ENCODE data around the gene EBNA1BP2.

Gene EBNA1BP2

DNA sequence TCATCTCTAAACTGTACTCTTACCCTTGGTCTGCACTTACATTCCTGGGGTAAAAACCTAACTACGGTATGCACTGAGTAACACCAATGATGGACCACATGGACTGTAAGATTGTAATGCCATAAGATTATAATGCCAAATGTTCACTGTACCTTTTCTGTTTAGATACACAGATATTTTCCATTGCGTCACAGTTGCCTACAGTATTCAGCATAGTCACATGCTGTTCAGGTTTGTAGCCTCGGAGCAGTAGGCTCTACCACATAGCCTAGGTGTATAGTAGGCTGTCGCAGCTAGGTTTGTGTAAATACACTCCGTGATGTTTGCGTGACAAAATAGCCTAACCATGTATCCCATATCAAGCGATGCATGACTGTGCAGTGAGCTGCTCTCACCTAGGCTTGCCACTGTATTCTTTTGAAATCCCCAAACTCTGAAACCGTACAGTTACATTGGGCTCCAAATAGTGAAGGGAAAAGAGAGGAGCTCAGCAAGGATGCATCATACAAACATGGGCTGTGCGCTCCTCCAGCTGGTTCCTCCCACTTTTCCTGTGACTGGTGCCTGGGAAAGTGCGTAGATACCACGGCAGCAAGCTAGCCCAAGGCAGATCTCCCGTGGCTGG lies 35.3 kb upstream of the EBNA1BP2 start:
- Histone ChIP-seq H3K36me3 (no peaks in the 10 kb centered on the region), H3K4me3 (ENCODE audit: low read depth, low read length) (no peak overlapping the region), H3K9me3 (no peaks in the 10 kb centered on the region), H3K27me3 (no peaks in the 10 kb centered on the region), H3K4me1 (no peaks in the 10 kb centered on the region)
- TF ChIP-seq, protein P1, sequence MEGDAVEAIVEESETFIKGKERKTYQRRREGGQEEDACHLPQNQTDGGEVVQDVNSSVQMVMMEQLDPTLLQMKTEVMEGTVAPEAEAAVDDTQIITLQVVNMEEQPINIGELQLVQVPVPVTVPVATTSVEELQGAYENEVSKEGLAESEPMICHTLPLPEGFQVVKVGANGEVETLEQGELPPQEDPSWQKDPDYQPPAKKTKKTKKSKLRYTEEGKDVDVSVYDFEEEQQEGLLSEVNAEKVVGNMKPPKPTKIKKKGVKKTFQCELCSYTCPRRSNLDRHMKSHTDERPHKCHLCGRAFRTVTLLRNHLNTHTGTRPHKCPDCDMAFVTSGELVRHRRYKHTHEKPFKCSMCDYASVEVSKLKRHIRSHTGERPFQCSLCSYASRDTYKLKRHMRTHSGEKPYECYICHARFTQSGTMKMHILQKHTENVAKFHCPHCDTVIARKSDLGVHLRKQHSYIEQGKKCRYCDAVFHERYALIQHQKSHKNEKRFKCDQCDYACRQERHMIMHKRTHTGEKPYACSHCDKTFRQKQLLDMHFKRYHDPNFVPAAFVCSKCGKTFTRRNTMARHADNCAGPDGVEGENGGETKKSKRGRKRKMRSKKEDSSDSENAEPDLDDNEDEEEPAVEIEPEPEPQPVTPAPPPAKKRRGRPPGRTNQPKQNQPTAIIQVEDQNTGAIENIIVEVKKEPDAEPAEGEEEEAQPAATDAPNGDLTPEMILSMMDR (IDR thresholded peaks at IDR 0.05; ENCODE audit: low read depth, low read length) = no peak
- no peak for DNase-seq

DNA sequence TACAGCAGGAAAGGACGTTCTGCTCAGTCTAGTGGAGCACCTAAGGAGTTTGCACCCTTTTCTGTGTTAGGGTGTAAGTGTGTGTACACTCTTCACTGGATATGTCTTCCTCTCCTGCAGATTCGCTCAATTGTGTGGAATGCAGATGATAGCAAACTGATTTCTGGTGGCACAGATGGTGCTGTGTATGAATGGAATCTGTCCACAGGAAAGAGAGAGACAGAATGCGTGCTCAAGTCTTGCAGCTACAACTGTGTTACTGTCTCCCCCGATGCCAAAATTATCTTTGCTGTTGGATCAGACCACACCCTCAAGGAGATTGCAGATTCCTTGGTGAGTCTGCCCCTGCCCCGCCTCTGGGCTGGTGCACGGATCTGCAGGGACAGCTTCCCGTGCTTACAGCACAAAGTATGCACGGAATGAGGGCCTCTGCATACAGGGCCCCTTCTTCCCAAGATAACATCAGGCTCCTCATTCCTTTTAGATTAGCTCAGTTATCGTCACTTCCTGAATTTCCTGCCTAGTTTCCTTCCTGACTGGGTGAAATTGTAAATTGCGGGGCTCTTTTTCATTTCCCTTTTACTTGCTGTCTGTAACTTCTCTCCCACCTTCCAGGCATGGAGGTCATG lies 34.6 kb upstream of the EBNA1BP2 start:
- H3K27me3 ChIP-seq = no peaks in the 10 kb centered on the region
- H3K36me3 ChIP-seq = no peaks in the 10 kb centered on the region
- DNase-seq = no peak
- no peaks in the 10 kb centered on the region for H3K9me3 ChIP-seq
- H3K4me3 ChIP-seq (ENCODE audit: low read depth, low read length) = no peak overlapping the region
- TF ChIP-seq, protein P1 (IDR thresholded peaks at IDR 0.05; ENCODE audit: low read depth, low read length) = no peak
- no peaks in the 10 kb centered on the region for H3K4me1 ChIP-seq

DNA sequence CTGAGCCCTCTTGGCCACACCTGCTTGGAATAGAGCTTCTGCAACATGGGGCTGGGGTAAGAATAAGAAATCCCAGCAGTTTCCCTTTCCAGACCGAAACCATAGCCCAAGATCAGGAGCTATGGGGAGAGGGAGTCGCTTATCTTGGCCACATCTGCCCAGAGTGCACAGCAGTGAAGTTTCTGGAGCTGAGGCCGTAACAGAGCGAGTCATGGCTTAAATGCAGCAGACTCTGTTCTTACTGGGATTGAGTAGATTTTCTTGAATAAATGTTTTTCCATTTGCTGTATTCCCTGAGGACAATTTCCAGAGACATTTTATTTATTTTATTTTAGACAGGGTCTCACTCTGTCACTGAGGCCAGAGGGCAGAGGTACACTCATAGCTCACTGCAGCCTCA lies 33.6 kb upstream of the EBNA1BP2 start:
- H3K36me3 ChIP-seq = no peaks in the 10 kb centered on the region
- no peaks in the 10 kb centered on the region for H3K4me1 ChIP-seq
- DNase-seq = no peak
- H3K4me3 ChIP-seq (ENCODE audit: low read depth, low read length) = no peak overlapping the region
- H3K27me3 ChIP-seq = no peaks in the 10 kb centered on the region
- TF ChIP-seq, protein P1 (IDR thresholded peaks at IDR 0.05; ENCODE audit: low read depth, low read length) = no peak
- no peaks in the 10 kb centered on the region for H3K9me3 ChIP-seq

DNA sequence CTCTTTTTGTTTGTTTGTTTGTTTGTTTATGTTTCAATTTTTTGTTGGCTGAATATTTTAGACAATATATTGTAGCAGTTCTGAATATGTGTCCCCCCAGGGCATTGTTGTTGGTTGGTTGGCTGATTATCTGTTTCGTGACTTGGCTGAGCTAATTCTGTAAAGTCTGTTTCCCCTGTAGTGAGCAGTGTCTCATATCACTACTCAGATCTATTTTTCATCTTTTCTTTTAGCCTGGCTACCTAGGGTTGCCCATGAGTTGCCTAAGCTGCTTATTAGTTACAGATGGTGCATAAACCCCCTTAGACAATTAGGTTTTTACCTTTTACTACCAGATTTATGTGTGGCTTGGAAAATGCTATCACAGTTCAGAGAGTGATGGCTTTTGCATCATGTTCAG lies 32.3 kb upstream of the EBNA1BP2 start:
- Histone ChIP-seq H3K4me3 (ENCODE audit: low read depth, low read length) (no peak overlapping the region), H3K27me3 (no peaks in the 10 kb centered on the region), H3K36me3 (no peaks in the 10 kb centered on the region), H3K9me3 (no peaks in the 10 kb centered on the region), H3K4me1 (no peaks in the 10 kb centered on the region)
- no peak for DNase-seq
- TF ChIP-seq, protein P1 (IDR thresholded peaks at IDR 0.05; ENCODE audit: low read depth, low read length) = no peak

DNA sequence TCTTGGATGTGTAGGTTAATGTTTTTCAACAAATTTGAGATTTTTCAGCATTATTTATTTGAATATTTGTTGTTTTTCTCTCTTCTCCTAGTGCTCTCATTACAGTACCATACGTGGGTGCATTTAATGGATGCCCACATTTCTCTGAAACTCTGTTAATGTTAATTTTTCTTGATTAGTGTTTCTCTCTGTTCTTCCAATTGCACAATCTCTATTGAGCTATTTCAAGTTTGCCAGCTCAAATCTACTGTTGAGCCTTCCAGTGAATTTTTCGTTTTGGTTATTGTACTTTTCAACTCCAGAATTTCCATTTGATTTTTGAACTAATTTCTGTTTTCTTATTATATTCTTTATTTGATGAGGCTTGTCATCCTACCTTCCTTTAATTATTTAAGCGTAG lies 31.8 kb upstream of the EBNA1BP2 start:
- DNase-seq = no peak
- H3K27me3 ChIP-seq = no peaks in the 10 kb centered on the region
- TF ChIP-seq, protein P1 (IDR thresholded peaks at IDR 0.05; ENCODE audit: low read depth, low read length) = no peak
- H3K36me3 ChIP-seq = no peaks in the 10 kb centered on the region
- H3K4me3 ChIP-seq (ENCODE audit: low read depth, low read length) = no peak overlapping the region
- no peaks in the 10 kb centered on the region for H3K4me1 ChIP-seq
- H3K9me3 ChIP-seq = no peaks in the 10 kb centered on the region

DNA sequence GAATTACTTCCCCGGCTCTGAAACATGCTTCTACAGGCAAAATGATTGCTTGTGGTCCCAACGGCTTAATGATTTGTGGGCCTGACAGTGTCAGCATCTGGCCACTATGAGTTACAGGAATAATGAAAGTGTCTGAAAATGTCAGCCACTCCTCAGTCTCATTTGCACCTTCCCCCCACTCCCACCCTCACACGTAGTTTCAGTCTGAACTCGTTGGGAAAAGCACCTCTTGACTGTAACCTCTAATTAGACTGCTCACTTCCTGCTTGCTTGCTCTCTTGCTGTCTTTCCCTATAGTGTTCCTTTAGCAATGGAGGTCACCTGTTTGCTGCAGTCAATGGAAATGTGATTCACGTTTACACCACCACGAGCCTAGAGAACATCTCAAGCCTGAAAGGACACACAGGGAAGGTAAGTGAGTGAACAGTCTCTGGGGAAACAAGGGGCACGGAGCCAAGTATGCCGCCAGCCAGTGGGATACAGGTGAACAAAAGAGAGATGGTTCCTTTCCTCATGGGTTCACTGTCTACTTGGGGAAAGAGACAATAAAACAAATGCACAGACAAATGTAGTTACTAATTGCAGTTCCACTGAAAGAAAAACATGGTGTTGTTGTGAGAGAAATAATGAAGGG lies 27.1 kb upstream of the EBNA1BP2 start:
- no peak for DNase-seq
- Histone ChIP-seq H3K4me3 (ENCODE audit: low read depth, low read length) (no peak overlapping the region), H3K27me3 (no peaks in the 10 kb centered on the region), H3K4me1 (no peaks in the 10 kb centered on the region), H3K36me3 (no peaks in the 10 kb centered on the region), H3K9me3 (no peaks in the 10 kb centered on the region)
- TF ChIP-seq, protein P1 (IDR thresholded peaks at IDR 0.05; ENCODE audit: low read depth, low read length) = no peak
